Lower lobe of right lung (tissue), 2 donors: ENCODE measurements around the gene MCU. TPM values are rescaled to one million over a fixed set of nuclear protein-coding genes. Genes with fewer than 3 reads are reported as not detected.
"Not testable (repeated sequence)": the region's sequence is repeated elsewhere in the genome, so short reads cannot be mapped to it uniquely, and the experiment has no call there.

Experiments used
- ATAC-seq, 2 donors: fragments of 200-7000 bp; cut with Tn5 transposase; one replicate each; pipeline ENCODE4 v1.9.1; 2020 to 2022; ENCODE audit warnings: mild to moderate bottlenecking in 2 of 2, moderate library complexity in 2 of 2
- DNase-seq: peaks from one replicate; pipeline ENCODE4 v3.0.0-alpha.2; 2020
- H3K27ac ChIP-seq: fragments of 200-600 bp; one replicate; pipeline ENCODE4 v1.8.0; 2022
- H3K27me3 ChIP-seq: fragments of 200-600 bp; one replicate; pipeline ENCODE4 v1.8.0; 2022; ENCODE audit warnings: low read depth
- H3K36me3 ChIP-seq: fragments of 200-600 bp; one replicate; pipeline ENCODE4 v1.8.0; 2022; ENCODE audit warnings: mild to moderate bottlenecking
- H3K4me1 ChIP-seq: fragments of 200-600 bp; one replicate; pipeline ENCODE4 v1.8.0; 2022
- H3K4me3 ChIP-seq: fragments of 200-600 bp; one replicate; pipeline ENCODE4 v1.8.0; 2022; ENCODE audit warnings: mild to moderate bottlenecking
- H3K9me3 ChIP-seq: fragments of 200-600 bp; one replicate; pipeline ENCODE4 v1.8.0; 2022
- CTCF ChIP-seq: fragments of 200-600 bp; IDR thresholded peaks from one replicate; pipeline ENCODE4 v1.8.0; 2022; ENCODE audit warnings: antibody characterized with exemption, mild to moderate bottlenecking
- intact Hi-C: fragments of 100-400 bp; cut with DNase I; formaldehyde crosslinking; loops from one replicate; pipeline ENCODE4 v1.11.0; 2022
- total RNA-seq: library from RNA; stranded (reverse); fragmentation: NEBNext Ultra II Directional; extraction: Animal tissue kit (Norgen Biotek cat#: 25700); gene quantifications from one replicate; pipeline ENCODE4 v1.2.1, GENCODE V29; 2021
- donor health status: DM: no; HTN: yes; CAD: no; lungs with severe emphysema.

Gene MCU
- total RNA-seq, 1 donor from 2014 or later = 24.2 TPM

- intact Hi-C loops = no loop called here
- ATAC-seq = no peak
- DNase-seq = no peak
- Histone ChIP-seq H3K36me3 (no peaks in the 10 kb centered on the region), H3K4me3 (no peak overlapping the region), H3K27me3 (no peaks in the 10 kb centered on the region), H3K27ac (no peak overlapping the region), H3K9me3 (peaks cover 9% of the 10 kb centered on the region), H3K4me1 (no peaks in the 10 kb centered on the region)
- no peak for TF ChIP-seq CTCF
These were observed 226.4 kb downstream of the MCU start for GRCh38 chr10:72918352-72918751.

- DNase-seq, H3K9me3 ChIP-seq, H3K27ac ChIP-seq, H3K36me3 ChIP-seq, H3K4me1 ChIP-seq, H3K27me3 ChIP-seq, intact Hi-C loops, ATAC-seq, H3K4me3 ChIP-seq: not testable (repeated sequence)
These were observed 229.3 kb downstream of the MCU start for GRCh38 chr10:72921147-72921683.

GRCh38 chr10:72924351-72924750 lies 232.4 kb downstream of the MCU start:
- no peak for ATAC-seq
- DNase-seq = no peak
- intact Hi-C loops = no loop called here

GRCh38 chr10:72925951-72926465 lies 234.1 kb downstream of the MCU start:
- Histone ChIP-seq H3K27me3 (no peaks in the 10 kb centered on the region), H3K9me3 (peaks cover 7% of the 10 kb centered on the region), H3K27ac (no peak overlapping the region), H3K4me1 (no peaks in the 10 kb centered on the region), H3K36me3 (no peaks in the 10 kb centered on the region), H3K4me3 (no peak overlapping the region)
- DNase-seq (no peak), ATAC-seq (no peak)
- TF ChIP-seq CTCF = no peak
- intact Hi-C loops = no loop called here

More at GRCh38 chr10:72924351-72924750, 232.4 kb downstream of the MCU start:
- TF ChIP-seq CTCF = no peak
- no peaks in the 10 kb centered on the region for H3K36me3 ChIP-seq
- peaks cover 9% of the 10 kb centered on the region for H3K9me3 ChIP-seq
- no peaks in the 10 kb centered on the region for H3K27me3 ChIP-seq
- H3K27ac ChIP-seq = no peak overlapping the region
- H3K4me3 ChIP-seq = no peak overlapping the region
- H3K4me1 ChIP-seq = no peaks in the 10 kb centered on the region

GRCh38 chr10:72927485-72927884 lies 235.5 kb downstream of the MCU start:
- no peak overlapping the region for H3K27ac ChIP-seq
- no peak overlapping the region for H3K4me3 ChIP-seq
- H3K9me3 ChIP-seq = no peaks in the 10 kb centered on the region
- H3K36me3 ChIP-seq = no peaks in the 10 kb centered on the region
- H3K27me3 ChIP-seq = no peaks in the 10 kb centered on the region
- TF ChIP-seq CTCF = no peak
- no peaks in the 10 kb centered on the region for H3K4me1 ChIP-seq
- intact Hi-C loops = no loop called here
- ATAC-seq (no peak), DNase-seq (no peak)

- no peaks in the 10 kb centered on the region for H3K9me3 ChIP-seq
- TF ChIP-seq CTCF = no peak
These were observed 236.9 kb downstream of the MCU start for GRCh38 chr10:72928798-72929197.

More at GRCh38 chr10:72928798-72929197, 236.9 kb downstream of the MCU start:
- Histone ChIP-seq H3K27me3 (no peaks in the 10 kb centered on the region), H3K4me1 (no peaks in the 10 kb centered on the region), H3K27ac (no peak overlapping the region), H3K4me3 (no peak overlapping the region), H3K36me3 (no peaks in the 10 kb centered on the region)
- intact Hi-C loops = no loop called here
- DNase-seq (no peak), ATAC-seq (no peak)
